T-helper 1 cell treated with Interleukin-12 subunit alpha and Interleukin-12 subunit beta and Interleukin-4 antibody, amounts not matched to agents 30 μg/mL and 1 μg/mL, for 36 hours (primary cell): ENCODE data around the gene PIR.

ENCODE experiments used
- H3K27ac Mint-ChIP-seq: one replicate; pipeline ENCODE4 v1.8.0; 2021; ENCODE audit warnings: mild to moderate bottlenecking, mixed read lengths
- H3K27me3 Mint-ChIP-seq: one replicate; pipeline ENCODE4 v1.8.0; 2021; ENCODE audit warnings: low read depth, mixed read lengths
- H3K36me3 Mint-ChIP-seq: one replicate; pipeline ENCODE4 v1.8.0; 2021; ENCODE audit warnings: low read depth, mixed read lengths
- H3K4me1 Mint-ChIP-seq: one replicate; pipeline ENCODE4 v1.8.0; 2021; ENCODE audit warnings: low read depth, mixed read lengths
- H3K4me3 Mint-ChIP-seq: one replicate; pipeline ENCODE4 v1.8.0; 2021; ENCODE audit warnings: mild to moderate bottlenecking, moderate library complexity, mixed read lengths
- H3K9me3 Mint-ChIP-seq: one replicate; pipeline ENCODE4 v1.8.0; 2021; ENCODE audit warnings: mixed read lengths

PIR gene

DNA sequence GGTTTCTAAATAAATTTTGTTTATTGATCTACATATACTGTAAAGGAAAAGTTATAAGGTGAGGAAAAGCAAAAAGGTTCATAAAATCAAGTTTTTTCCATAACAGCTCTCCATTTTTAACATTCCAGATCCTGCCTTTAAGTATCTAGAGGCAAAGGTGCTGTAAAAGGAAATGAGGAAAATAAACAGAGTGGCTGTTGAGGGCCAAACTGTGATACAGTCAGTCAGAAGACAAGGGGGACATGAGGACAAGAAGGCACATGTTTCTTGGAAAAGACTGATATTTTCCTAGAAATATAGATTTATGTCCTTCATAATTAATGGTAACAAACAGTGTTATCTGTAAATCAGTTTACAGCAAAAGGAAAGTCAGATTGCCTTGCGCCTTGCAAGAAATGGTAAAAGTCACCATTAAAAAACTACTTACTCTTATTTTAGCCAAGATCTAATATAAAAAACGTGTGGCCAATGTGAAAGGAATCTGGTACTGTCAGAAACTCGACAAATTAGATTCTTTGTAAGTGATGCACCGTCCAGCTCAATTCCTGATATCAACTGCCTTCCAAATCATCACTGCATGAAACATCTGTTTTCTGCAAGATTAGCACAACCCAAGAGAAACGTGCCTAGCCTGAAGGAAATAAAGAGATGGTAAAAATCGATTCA is 75.0 kb downstream of the PIR start:
- Mint-ChIP-seq H3K27me3 (no peaks in the 10 kb centered on the region), H3K9me3 (peaks cover 6% of the 10 kb centered on the region), H3K4me1 (no peaks in the 10 kb centered on the region), H3K4me3 (no peak overlapping the region), H3K27ac (no peak overlapping the region), H3K36me3 (peaks cover 4% of the 10 kb centered on the region)

DNA sequence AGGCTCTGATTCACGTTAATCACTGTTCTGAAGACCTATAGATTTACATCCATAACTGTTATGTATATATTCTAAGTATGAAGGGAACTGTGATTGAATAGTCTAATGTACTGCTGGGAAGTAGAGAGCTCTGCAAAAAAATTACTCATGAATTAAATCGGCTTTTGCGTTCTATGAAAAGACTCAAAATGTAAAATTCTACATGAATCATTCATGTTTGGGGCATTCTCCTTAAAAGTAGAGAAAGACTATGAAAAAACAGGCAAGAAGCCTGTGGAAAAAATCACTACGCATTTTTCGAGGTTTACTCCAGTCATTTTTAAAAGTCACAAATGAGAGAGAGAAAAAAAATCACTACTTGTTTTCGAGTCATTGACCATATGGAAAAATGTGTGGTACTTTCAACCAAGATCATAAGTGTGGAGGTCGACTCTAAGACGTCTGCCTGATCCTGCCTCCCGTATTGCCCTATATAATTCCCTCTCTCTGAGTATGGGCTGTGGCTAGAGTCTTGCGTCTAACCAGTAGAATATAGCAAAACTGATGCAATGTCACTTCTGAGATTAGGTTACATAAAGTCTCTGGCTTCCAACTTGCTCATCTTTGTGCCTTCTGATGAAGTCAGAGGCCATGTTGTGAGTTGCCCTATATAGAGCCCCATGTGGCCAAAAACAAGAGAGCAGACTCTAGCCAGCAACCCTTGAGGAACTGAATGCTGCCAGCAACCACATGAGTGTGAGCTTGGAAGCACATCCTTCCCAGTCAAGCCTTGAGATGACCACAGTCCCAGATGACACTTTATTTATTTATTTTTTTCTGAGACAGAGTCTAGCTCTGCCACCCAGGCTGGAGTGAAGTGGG is 76.8 kb downstream of the PIR start:
- Mint-ChIP-seq H3K36me3 (peaks cover 4% of the 10 kb centered on the region), H3K9me3 (peaks cover 6% of the 10 kb centered on the region), H3K4me1 (no peaks in the 10 kb centered on the region), H3K4me3 (no peak overlapping the region), H3K27ac (no peak overlapping the region), H3K27me3 (no peaks in the 10 kb centered on the region)

DNA sequence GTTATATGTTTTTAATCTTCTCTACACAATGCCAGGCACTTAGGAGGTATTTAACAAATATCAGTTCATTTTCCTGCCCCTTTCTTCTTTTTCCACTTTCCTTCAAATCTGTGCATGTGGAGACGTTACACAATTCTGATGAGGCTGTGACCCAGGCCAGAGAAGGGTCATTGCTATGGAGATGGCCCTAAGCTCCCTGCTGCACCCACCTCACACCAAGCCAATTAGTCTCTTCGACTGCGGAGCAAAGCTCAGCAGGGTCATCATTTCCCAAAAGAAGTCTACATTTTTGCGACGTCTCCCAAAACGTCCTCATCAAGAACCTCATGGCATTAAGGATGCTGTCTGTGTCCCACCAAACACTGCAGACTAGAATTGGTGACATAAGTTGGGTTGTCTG is 80.0 kb downstream of the PIR start:
- Mint-ChIP-seq H3K36me3 (peaks cover 4% of the 10 kb centered on the region), H3K9me3 (peaks cover 6% of the 10 kb centered on the region), H3K4me3 (no peak overlapping the region), H3K27ac (no peak overlapping the region), H3K27me3 (no peaks in the 10 kb centered on the region), H3K4me1 (no peaks in the 10 kb centered on the region)

DNA sequence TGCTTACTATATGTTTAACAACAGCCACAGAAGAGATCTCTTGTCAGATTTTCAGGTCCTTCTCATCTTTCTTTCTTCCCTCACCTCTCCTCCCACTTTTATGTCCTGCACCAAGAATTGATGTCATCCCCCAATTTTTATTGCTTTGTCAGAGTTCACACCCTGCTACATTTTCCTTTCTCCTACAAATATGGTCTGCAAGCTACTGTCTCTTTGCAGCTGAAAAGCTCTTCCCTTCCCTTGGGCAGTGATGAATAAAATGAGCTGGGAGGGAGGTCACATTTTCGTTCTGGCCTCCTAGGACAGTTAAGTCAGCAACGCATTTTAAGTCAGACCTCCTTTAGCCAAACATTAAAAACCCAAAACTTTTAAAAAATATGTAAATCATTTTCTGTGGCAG is 82.2 kb downstream of the PIR start:
- no peak overlapping the region for H3K27ac Mint-ChIP-seq
- H3K4me1 Mint-ChIP-seq, result no peaks in the 10 kb centered on the region
- H3K36me3 Mint-ChIP-seq, result no peaks in the 10 kb centered on the region
- no peaks in the 10 kb centered on the region for H3K9me3 Mint-ChIP-seq
- no peaks in the 10 kb centered on the region for H3K27me3 Mint-ChIP-seq
- H3K4me3 Mint-ChIP-seq, result no peak overlapping the region

DNA sequence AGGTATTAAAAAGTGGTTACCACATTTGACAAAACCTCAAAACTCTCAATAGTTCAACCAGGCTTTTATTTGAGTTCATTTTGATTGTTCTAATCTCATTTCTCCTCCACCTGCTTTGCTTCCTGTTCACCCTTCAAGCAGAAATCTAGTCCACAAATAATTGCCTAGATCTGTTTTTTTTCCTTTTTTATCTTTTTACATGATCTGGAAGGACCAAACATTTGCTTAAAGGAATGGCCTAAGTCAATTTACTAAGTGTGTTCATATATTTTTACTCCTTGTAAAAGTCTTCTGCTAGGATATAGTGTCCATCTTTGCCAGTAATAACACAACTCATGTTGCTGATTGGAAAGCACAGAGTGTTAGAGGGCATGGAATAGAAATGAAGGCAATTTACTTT is 82.7 kb downstream of the PIR start:
- Mint-ChIP-seq H3K27ac (no peak overlapping the region), H3K27me3 (no peaks in the 10 kb centered on the region), H3K36me3 (no peaks in the 10 kb centered on the region), H3K4me1 (no peaks in the 10 kb centered on the region), H3K4me3 (no peak overlapping the region), H3K9me3 (no peaks in the 10 kb centered on the region)

DNA sequence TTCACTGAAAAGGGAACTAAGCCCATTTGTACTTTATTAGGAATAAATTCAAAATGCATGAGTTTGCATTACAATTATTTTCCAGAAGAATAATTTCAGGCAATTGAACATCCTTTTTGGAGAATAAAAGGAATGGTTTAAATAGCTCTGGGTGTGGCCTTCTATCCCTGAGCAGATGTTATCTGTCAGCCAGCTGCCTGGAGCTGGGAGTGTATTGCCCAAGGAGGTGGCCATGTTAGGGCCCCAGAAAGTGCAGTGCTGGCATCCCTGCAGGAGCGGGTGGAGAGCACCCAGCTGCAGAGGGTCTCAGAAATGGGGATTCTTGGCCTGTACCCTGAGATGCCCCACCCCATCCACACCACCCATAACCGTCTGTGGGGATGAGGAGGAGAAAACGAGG is 87.3 kb downstream of the PIR start:
- Mint-ChIP-seq H3K9me3 (no peaks in the 10 kb centered on the region), H3K27ac (no peak overlapping the region), H3K4me1 (no peaks in the 10 kb centered on the region), H3K4me3 (no peak overlapping the region), H3K27me3 (no peaks in the 10 kb centered on the region), H3K36me3 (no peaks in the 10 kb centered on the region)

DNA sequence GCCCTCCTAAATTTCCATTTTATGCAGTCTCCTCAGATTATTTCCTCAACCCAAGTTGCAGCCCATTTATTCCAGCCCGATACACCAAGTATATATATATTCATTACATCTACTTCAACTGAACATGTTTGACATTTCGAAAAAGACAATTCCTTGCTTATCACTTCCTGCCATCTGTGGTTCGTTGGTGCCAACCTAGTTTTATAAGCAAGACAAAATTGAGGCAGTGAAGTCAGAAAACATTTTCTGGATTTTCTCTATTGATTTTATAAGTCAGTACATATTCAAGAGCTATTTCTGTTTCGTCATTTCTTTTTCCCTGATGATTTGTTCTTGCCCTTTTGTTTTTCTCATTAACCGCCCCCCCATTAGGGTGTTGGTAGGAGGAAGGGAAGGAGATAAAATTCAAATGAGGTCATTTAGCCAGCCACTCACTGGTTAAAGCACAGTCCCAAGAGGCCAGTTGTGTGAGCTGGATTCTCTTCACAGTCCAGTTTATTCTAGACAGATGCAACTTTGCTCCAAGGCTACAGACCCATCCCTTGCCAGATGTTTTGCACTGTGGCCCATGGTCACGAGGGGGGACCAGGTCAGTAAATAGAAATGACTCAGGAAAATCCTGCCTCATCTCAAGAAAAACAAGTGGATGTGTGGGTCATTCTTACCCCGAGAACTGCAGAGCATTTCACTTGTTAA is 88.6 kb downstream of the PIR start:
- Mint-ChIP-seq H3K36me3 (no peaks in the 10 kb centered on the region), H3K9me3 (no peaks in the 10 kb centered on the region), H3K27ac (no peak overlapping the region), H3K27me3 (no peaks in the 10 kb centered on the region), H3K4me3 (no peak overlapping the region), H3K4me1 (no peaks in the 10 kb centered on the region)

DNA sequence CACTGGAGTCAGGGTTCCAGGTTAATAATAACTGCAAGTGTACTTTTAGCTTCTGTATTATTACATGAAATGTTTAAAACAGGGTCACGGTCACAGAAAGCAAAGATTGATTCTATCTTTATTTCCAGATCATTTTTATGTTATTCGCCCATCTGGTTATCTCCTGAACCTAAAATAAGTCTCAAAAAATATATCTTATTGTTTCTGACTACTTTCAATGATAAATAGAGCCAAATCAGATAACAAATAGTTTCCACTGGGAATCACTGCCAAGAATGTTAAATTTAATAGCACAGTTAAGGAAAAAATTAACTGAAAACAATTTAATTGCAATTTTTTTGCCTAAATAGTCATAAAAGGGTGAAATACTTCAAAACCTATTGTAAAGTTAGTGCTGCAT is 91.8 kb downstream of the PIR start:
- H3K27ac Mint-ChIP-seq, result no peak overlapping the region
- no peaks in the 10 kb centered on the region for H3K36me3 Mint-ChIP-seq
- no peak overlapping the region for H3K4me3 Mint-ChIP-seq
- no peaks in the 10 kb centered on the region for H3K27me3 Mint-ChIP-seq
- H3K4me1 Mint-ChIP-seq, result no peaks in the 10 kb centered on the region
- H3K9me3 Mint-ChIP-seq, result no peaks in the 10 kb centered on the region

DNA sequence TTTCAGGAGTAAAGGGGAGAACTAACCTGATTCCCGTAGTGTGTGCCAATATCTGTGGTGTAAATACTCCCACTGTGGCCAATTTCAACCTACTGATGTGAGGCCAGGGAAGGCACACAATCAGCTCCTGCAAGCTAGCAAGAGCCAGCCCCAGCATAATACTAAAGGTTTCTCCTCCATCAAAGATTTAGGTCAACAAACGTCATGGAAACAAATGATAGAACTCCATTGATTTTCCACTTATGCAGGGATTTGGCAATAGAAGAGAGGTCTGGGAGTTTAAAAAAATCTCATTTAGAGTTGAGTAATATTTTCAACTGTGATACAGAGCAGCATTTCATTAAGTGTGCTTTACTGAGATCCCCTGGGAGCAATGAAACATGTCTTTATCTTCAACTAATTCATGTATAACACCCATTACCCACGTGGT is 93.2 kb downstream of the PIR start:
- Mint-ChIP-seq H3K9me3 (no peaks in the 10 kb centered on the region), H3K4me1 (no peaks in the 10 kb centered on the region), H3K36me3 (no peaks in the 10 kb centered on the region), H3K27ac (no peak overlapping the region), H3K4me3 (no peak overlapping the region), H3K27me3 (no peaks in the 10 kb centered on the region)

DNA sequence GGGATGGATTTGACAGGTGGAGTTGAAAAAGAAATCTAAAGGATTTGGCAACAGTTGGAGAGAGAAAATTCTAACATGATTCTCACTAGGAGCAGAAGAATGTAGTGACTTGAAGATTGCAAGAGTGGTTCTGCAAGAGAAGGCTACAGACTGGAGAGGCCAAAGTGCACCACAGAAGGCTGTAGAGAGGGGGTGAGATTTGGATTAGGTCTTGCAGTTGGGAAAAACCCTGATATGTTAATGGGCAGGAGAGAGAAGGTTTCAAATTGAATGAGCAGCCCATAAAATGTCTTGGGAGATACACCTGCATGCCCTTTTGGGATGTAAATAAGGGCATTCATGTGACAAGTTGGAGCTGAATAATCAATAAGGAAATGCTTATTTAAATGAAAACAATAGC is 94.3 kb downstream of the PIR start:
- no peaks in the 10 kb centered on the region for H3K27me3 Mint-ChIP-seq
- H3K4me1 Mint-ChIP-seq, result no peaks in the 10 kb centered on the region

DNA sequence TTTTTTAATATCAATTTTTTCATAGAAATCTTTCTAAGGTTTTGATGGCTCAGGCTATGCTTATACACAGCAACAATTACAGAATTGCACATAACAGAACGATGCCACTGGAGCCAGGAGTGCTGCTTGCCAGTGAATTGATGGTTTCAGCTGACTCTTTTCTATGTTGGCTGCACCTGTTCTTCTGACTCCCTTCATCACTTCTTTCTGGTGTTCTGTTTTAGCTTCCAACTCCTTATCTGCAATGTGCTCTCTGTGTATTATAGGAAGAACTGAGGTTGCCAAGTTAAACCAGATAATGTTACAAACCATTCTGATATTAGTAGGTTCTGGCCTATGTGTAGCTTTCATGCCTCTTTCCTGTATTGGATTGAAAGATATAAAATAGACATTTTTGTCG is 97.3 kb downstream of the PIR start:
- Mint-ChIP-seq H3K9me3 (no peaks in the 10 kb centered on the region), H3K27me3 (no peaks in the 10 kb centered on the region), H3K4me3 (no peak overlapping the region), H3K36me3 (no peaks in the 10 kb centered on the region), H3K27ac (no peak overlapping the region), H3K4me1 (no peaks in the 10 kb centered on the region)

More for the DNA sequence above, 94.3 kb downstream of the PIR start:
- Mint-ChIP-seq H3K27ac (no peak overlapping the region), H3K9me3 (no peaks in the 10 kb centered on the region), H3K36me3 (no peaks in the 10 kb centered on the region), H3K4me3 (no peak overlapping the region)

DNA sequence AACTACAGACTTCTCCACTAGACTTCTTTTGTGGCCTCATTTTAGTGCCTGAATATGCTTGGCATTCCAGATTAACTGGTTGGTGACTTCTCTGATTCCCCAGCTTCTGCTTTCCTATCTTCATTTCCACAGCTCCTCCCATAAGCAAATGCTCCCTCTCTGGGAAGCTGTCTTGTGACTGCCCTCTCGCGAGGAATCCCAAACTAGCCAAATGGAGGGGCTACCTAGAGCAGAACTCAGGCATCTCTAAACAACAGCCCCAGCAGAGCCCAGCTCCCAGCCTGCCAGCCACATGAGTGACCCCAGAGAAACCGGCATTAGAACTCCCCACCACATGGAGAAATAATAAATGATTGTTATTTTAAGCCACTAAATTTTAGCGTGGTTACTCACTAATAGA is 101.3 kb downstream of the PIR start:
- Mint-ChIP-seq H3K27me3 (no peaks in the 10 kb centered on the region), H3K27ac (no peak overlapping the region), H3K36me3 (no peaks in the 10 kb centered on the region), H3K4me3 (no peak overlapping the region), H3K9me3 (no peaks in the 10 kb centered on the region), H3K4me1 (no peaks in the 10 kb centered on the region)

DNA sequence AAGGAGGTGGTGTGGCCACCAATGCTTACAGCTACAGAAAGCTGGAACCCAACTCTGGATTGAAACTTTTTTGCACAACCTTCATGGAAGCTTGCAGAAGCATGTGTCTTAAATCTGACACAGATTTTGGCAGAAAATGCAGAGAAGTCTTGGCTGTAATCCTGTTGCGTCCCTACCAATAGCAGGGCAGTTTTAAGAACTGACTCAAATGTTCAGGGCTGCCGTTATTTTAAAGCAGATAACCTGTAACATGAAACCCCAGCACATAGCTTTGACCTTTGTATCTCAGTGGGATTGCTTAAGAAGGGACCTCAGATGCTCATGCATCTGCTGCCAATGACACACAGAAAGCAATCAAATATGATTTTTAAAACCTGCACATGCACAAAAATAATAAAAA is 108.8 kb downstream of the PIR start, which contains the start of gene VEGFD:
Gene VEGFD (minus strand): TSS at position 110 of the 400 bp plus-strand sequence. CDS start 467 bp downstream, outside the sequence.
- Mint-ChIP-seq H3K36me3 (no peaks in the 10 kb centered on the region), H3K27me3 (no peaks in the 10 kb centered on the region), H3K4me1 (no peaks in the 10 kb centered on the region), H3K4me3 (no peak within 1 kb of the TSS), H3K9me3 (no peaks in the 10 kb centered on the region), H3K27ac (no peak within 1 kb of the TSS)

DNA sequence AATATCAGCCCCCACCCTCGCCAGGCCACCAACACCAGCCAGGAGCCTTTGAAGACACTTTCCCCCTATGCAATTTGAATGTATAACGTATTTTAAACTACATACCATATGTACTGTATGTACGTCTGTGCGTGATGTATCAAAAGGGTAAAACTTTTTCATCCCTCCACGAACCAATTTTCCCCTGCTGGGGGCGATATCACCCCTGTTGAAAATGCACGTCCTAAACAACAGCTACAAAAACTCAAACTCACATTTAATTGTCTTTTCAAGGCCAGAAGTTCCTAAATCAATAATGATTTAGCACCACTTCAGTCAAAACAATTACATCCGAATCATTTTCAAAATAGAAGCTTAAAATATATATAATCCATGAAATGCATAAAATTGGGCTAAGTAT is 110.3 kb downstream of the PIR start:
- H3K27ac Mint-ChIP-seq, result no peak overlapping the region
- no peaks in the 10 kb centered on the region for H3K27me3 Mint-ChIP-seq
- H3K9me3 Mint-ChIP-seq, result no peaks in the 10 kb centered on the region
- no peak overlapping the region for H3K4me3 Mint-ChIP-seq
- H3K36me3 Mint-ChIP-seq, result no peaks in the 10 kb centered on the region
- no peaks in the 10 kb centered on the region for H3K4me1 Mint-ChIP-seq

DNA sequence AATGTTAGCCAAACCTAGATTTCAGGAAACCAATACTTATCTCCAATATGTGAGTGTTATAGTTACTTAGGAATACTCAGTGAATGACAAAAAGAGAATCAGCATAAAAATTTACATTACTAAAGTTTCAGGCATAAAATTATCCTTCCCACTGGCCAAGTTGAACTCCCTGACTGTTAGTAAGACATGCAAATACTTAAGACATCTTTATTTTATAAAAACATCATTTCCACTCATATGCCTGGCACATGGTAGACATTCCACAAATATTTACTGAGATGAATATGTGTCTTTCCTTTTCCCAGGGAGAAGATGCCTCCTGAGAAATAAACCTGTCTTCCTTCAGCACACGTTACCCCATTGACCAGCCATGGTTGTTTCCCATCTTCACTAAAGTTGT is 116.2 kb downstream of the PIR start:
- no peaks in the 10 kb centered on the region for H3K4me1 Mint-ChIP-seq
- no peak overlapping the region for H3K27ac Mint-ChIP-seq
- no peaks in the 10 kb centered on the region for H3K36me3 Mint-ChIP-seq
- H3K4me3 Mint-ChIP-seq, result no peak overlapping the region
- no peaks in the 10 kb centered on the region for H3K9me3 Mint-ChIP-seq
- H3K27me3 Mint-ChIP-seq, result peaks cover 4% of the 10 kb centered on the region
